Measurements from ENCODE around the gene TM7SF3.
"Not testable (repeated sequence)": the region's sequence is repeated elsewhere in the genome, so short reads cannot be mapped to it uniquely, and the experiment has no call there.

The TM7SF3 gene

GRCh38 chr12:26976687-26977086, 37.5 kb downstream of the TM7SF3 start:
- DNase-seq, result no peak

- DNase-seq, result no peak
These were observed 42.2 kb downstream of the TM7SF3 start for GRCh38 chr12:26971963-26972362.

GRCh38 chr12:26970136-26970535, 44.0 kb downstream of the TM7SF3 start:
- DNase-seq, result no peak

- DNase-seq, result no peak
These were observed 47.3 kb downstream of the TM7SF3 start for GRCh38 chr12:26966842-26967241.

- no peak for DNase-seq
These were observed 50.8 kb downstream of the TM7SF3 start for GRCh38 chr12:26963413-26963812.

GRCh38 chr12:26961803-26962202, 52.4 kb downstream of the TM7SF3 start:
- no peak for DNase-seq

- not testable (repeated sequence) for DNase-seq
These were observed 52.8 kb downstream of the TM7SF3 start for GRCh38 chr12:26961391-26961790.

- DNase-seq, result no peak
These were observed 60.2 kb downstream of the TM7SF3 start for GRCh38 chr12:26954027-26954426.

- DNase-seq, result no peak
These were observed 60.7 kb downstream of the TM7SF3 start for GRCh38 chr12:26953447-26953846.

GRCh38 chr12:26948309-26948708, 65.9 kb downstream of the TM7SF3 start:
- DNase-seq, result no peak

GRCh38 chr12:26941215-26941594, 73.0 kb downstream of the TM7SF3 start:
- DNase-seq, result no peak

GRCh38 chr12:26940516-26941214, 73.5 kb downstream of the TM7SF3 start:
- no peak for DNase-seq

- no peak for DNase-seq
These were observed 74.2 kb downstream of the TM7SF3 start for GRCh38 chr12:26939953-26940352.

GRCh38 chr12:26939192-26939832, 74.9 kb downstream of the TM7SF3 start:
- DNase-seq, result no peak

GRCh38 chr12:26938701-26939062, 75.5 kb downstream of the TM7SF3 start:
- no peak for DNase-seq

GRCh38 chr12:26937863-26938700, 76.1 kb downstream of the TM7SF3 start, which contains the start of the genes FGFR1OP2 and INTS13:
FGFR1OP2 (plus strand) TSS chr12:26938470; CDS start chr12:26954159, 15,689 bp downstream.
INTS13 (minus strand) TSS chr12:26937981; CDS start chr12:26936803, 1,178 bp downstream.
- DNase-seq, result peak; percentile 99

- DNase-seq, result no peak
These were observed 76.7 kb downstream of the TM7SF3 start for GRCh38 chr12:26937443-26937862.

- no peak for DNase-seq
These were observed 77.4 kb downstream of the TM7SF3 start for GRCh38 chr12:26936559-26937442.

- no peak for DNase-seq
These were observed 78.4 kb downstream of the TM7SF3 start for GRCh38 chr12:26935636-26936378.

- no peak for DNase-seq
These were observed 84.6 kb downstream of the TM7SF3 start for GRCh38 chr12:26929590-26929989.

GRCh38 chr12:26928661-26929060, 85.5 kb downstream of the TM7SF3 start:
- DNase-seq, result no peak
